ENCODE measurements around the gene LRMDA.
A peak's percentile ranks its signal among the peaks of the same experiment; 100 is the strongest.
"Not testable (repeated sequence)": the region's sequence is repeated elsewhere in the genome, so short reads cannot be mapped to it uniquely, and the experiment has no call there.

The LRMDA gene

GRCh38 chr10:75762431-75762802, 331.0 kb downstream of the LRMDA start:
- no peak for DNase-seq

GRCh38 chr10:75763652-75764051, 332.2 kb downstream of the LRMDA start:
- DNase-seq, result no peak

DNA sequence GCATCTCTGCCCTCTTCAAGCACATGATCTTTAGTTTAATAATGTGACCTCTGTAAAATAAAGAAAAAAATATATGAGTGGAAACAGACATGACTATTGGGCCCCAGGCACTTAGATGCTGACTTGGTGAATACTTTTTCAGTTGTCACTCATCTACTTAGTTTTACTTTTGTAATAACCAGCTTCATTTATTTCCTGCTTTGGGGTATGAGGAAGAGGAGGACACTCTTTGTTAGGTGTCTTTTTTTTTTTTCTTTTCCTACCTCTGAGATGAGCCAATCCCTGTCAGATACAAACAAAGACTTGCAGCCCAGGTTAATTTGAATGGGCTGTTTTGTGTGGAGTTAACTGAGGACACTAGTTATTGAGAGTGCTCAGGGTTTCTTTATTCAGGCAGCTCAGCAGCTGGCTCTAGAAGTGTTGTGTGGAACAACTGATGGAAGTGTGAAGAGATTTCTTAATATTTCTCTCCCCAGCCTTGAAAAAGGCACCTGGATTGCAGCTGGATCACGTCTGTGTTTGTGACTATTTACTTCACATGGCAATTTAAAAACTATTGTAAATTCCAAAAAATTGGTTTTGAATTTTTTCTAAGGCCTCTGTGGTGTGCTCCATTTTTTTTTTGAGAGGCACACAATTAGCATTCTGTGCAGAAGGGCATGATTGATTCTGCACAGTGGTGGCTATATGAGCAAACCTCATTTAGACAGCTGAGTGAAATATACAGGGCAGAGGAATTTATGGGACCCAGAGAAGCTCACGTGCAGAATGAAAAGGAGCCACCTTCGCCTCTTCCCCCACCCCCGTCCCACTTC, 333.8 kb downstream of the LRMDA start:
- peak; percentile 80 for DNase-seq

GRCh38 chr10:75765789-75766096, 334.3 kb downstream of the LRMDA start:
- no peak for DNase-seq

DNA sequence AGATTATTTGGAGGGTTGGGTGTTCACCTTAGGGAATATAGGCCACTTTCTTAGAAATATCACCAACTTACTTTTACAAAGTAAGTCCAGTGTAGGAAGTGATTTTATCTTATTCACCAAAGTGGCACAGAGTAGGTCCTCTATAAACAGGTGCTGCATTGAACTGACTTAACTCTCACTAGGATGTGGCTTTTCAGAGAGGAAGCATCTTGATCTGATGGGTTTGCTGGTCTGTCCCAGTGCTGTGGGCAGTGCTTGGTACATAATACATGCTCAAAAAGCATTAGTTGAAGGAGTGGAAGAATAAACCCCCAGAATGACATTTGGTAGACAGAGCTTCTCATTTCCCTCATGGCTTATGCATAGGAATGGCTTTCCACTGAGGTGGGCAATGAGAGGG, 334.7 kb downstream of the LRMDA start:
- no peak for DNase-seq

DNA sequence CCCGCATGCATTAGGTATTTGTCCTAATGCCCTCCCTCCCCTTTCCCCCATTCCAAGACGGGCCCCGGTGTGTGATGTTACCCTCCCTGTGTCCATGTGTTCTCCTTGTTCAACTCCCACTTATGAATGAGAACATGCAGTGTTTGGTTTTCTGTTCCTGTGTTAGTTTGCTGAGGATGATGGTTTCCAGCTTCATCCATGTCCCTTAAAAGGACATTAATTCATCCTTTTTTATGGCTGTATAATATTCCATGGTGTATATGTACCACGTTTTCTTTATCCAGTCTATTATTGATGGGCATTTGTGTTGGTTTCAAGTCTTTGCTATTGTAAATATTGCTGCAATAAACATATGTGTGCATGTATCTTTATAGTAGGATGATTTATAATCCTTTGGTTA, 335.3 kb downstream of the LRMDA start:
- DNase-seq, result not testable (repeated sequence)

DNA sequence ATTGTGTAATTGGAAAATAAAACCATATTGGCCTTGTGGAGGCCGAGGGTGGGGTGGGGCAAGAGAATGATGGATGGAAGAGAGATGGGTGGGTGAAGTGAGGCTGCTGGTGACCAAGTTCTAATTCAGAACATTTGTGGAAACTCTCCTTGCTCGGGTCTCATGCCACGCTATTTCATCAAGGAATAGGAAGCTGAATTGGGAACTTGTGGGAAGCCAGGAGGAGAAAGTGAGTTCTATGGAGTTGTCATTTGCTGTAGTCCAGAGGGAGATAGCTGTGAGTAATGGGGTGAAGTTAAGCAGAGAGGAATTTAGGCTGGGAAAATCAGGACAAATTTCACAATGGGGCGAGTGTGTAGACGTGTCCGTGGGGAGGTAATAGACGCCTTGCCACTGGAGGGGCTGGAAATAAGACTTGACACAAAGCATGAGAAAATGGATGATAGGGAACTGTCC, 339.2 kb downstream of the LRMDA start:
- DNase-seq, result no peak

GRCh38 chr10:75771606-75772005, 340.2 kb downstream of the LRMDA start:
- peak; percentile 41 for DNase-seq

GRCh38 chr10:75772153-75772887, 340.9 kb downstream of the LRMDA start:
- peak; percentile 79 for DNase-seq

- no peak for DNase-seq
These were observed 341.9 kb downstream of the LRMDA start for GRCh38 chr10:75773231-75773780.

DNA sequence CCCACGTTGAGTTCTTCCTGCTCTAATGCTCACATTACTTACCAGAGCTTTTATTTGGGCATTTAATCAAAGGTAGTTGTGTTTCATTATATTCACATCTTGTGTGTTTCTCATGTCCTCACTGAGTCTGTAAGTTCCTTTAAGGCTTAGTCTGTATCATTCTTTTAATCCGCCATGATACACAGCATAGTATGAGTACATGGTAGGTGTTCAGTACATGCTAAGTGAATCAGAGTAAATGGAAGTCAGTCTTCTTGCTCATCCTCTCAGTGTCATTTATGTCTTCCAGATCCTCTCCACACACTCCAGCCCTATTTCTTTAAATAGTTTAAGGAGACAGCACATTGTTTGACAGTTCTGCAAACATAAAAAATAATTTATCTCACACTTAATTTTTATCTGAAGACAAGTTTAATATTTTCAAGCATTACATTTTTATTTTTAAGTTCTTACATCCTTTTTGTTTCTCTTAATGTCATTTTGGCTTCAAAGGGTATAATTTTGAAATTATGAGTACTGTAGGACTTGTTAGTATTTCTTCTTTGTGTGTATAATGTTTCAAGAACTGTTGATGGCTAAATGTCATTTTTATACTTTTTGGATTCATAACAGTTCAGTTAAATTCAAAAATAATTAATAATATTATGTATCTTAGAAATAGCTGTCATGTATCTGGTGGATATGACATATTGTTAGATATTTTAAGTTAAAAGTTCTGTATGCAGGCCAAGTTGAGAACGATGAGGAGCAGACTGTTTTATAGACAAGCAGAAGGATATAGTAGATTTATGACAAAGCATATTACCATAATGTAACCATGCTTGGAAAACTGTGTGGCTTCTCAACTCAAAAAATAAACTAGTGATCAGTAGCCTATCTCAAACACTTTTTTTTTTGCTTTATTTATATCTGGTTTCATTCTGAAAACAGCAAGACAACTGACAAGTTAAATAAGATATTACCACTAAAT, 342.7 kb downstream of the LRMDA start:
- no peak for DNase-seq

DNA sequence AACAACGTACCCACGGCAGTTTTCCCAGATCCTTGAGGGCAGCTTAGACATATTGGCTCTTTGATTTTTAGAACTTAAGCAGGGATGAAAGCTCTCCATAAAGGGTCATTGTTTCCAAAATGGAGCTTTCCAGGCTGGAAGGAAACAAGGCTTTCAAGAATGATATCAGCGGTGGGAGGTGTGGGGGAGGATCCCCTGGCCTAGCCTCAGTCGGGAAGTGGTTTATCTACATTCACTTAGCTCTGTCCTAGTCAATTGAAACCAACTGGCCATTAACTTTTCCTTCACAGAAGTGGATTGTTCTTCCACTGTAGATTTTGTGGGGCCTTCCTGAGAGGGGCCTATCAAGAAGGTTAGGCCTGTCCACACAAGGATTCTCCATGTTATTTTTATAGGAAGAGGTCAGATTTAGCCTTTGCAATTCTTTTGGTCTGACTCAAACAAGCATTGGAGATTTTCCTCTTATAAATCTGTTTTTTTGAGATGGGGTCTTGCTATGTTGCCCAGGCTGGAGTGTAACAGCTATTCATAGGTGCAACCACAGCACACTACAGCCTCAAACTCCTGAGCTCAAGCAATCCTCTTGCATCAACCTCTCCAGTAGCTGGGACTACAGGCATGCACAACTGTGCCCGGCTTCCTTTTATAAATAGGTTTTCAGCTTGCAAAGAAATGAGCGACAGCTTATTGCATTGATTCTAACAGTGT, 343.5 kb downstream of the LRMDA start:
- DNase-seq, result no peak

GRCh38 chr10:75776738-75777504, 345.5 kb downstream of the LRMDA start:
- peak; percentile 83 for DNase-seq

DNA sequence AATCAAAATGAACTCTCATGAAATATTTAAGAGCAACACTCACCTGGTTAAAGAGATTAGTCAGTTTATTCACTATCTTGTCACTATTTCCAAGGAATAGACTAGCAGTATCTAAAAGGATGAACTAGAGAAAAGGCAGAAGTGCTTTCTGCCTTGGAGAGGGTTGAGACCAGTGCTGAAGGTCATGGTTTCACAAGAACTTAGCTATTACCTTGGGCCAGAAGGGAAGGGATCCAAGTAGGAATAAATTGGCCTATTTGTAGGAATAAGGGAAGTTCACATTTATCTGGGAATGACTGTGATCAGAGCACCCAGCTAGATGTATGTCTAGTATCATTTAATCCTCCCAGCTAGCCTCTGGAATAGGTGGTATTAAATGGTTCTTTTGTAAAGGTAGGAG, 347.2 kb downstream of the LRMDA start:
- no peak for DNase-seq

- no peak for DNase-seq
These were observed 347.9 kb downstream of the LRMDA start for GRCh38 chr10:75779276-75779675.

- DNase-seq, result peak; percentile 44
These were observed 351.2 kb downstream of the LRMDA start for GRCh38 chr10:75782463-75783248.

- DNase-seq, result peak; percentile 12
These were observed 357.2 kb downstream of the LRMDA start for GRCh38 chr10:75788394-75789205.

DNA sequence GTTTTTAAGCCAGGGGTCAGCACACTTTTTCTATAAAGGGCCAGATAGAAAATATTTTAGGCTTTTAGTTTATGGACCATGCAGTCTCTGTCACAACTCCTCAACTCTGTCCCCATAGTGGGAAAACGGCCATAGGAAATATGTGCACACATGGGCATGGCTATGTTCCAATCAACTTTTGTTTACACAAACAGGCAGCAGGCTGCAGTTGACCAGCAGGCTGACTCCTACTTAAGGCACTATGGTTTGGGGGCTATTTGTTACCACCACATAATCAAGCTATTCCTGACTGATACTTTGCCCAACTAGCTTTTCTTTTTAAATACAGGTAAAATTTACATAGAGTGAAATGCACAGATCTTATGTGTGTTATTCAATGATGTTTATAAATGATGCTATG, 362.4 kb downstream of the LRMDA start:
- no peak for DNase-seq

- DNase-seq, result no peak
These were observed 369.7 kb downstream of the LRMDA start for GRCh38 chr10:75801121-75801520.

DNA sequence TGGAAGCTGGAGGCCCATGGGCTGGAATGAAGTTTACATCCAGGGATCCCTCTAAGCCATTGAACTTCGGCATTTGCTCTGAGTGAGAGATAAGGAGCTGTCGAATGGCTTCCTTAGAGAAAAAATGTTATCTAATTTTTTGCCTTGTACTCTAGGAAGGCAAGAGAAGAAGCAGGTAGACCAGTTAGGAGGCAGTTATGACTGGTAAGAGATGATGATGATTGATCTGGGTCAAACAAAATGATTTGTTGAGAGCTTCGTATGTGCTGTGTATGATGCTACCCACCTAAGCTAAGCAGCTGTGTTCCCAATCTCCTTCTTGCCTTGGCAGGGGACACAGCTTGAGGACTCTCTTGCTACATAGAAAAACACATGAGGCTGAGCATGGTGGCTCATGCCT, 370.2 kb downstream of the LRMDA start:
- no peak for DNase-seq
